NK-92 (cell line): ENCODE data around the gene FRS2.

ENCODE experiments used
- DNase-seq: peaks from one replicate; lab custom pipeline; 2025; ENCODE audit not compliant: unreplicated experiment; lab: John Stamatoyannopoulos, UW

FRS2 gene

GRCh38 chr12:69619050-69619449 lies 148.9 kb downstream of the FRS2 start:
- DNase-seq, result no peak

- no peak for DNase-seq
Observed at GRCh38 chr12:69620077-69620476, 149.9 kb downstream of the FRS2 start.

- DNase-seq, result no peak
Observed at GRCh38 chr12:69620921-69621320, 150.7 kb downstream of the FRS2 start.

GRCh38 chr12:69621551-69621950 lies 151.4 kb downstream of the FRS2 start:
- DNase-seq, result no peak

- DNase-seq, result no peak
Observed at GRCh38 chr12:69623970-69624369, 153.8 kb downstream of the FRS2 start.

- no peak for DNase-seq
Observed at GRCh38 chr12:69627501-69627900, 157.3 kb downstream of the FRS2 start.
